Measurements from ENCODE around the gene LRRC25.
"Not testable (repeated sequence)": the region's sequence is repeated elsewhere in the genome, so short reads cannot be mapped to it uniquely, and the experiment has no call there.

LRRC25 gene

GRCh38 chr19:18414504-18415177, 17.2 kb upstream of the LRRC25 start:
- Histone ChIP-seq H3K9me3 (ENCODE audit: control extremely low read depth in 1 of 5, control insufficient read depth in 4 of 5, insufficient read depth in 2 of 5, low read depth in 1 of 5, low read length in 4 of 5) (no peaks in the 10 kb centered on the region), H3K4me3 (ENCODE audit: control insufficient read depth in 1 of 7, extremely low read depth in 1 of 7, insufficient read depth in 4 of 7, low read depth in 2 of 7, low read length in 6 of 7) (peak overlapping the region in 3 of 7 experiments; percentile 54 to 60 (median 57)), H3K27me3 (replicated peaks in 2 of 5; ENCODE audit: control insufficient read depth in 4 of 5, insufficient read depth in 5 of 5, low read length in 4 of 5) (no peaks in the 10 kb centered on the region), H3K27ac (ENCODE audit: insufficient read depth in 1 of 2, low read depth in 1 of 2, low read length in 2 of 2, poor library complexity in 1 of 2, severe bottlenecking in 2 of 2) (peak overlapping the region; percentile 46 to 94), H3K36me3 (ENCODE audit: control insufficient read depth in 4 of 4, insufficient read depth in 4 of 4, low read length in 3 of 4) (no peaks in the 10 kb centered on the region), H3K4me1 (ENCODE audit: control extremely low read depth in 1 of 4, control insufficient read depth in 4 of 4, insufficient read depth in 4 of 4, low read length in 3 of 4) (peaks cover 3 to 60% (median 54%) of the 10 kb centered on the region in 4 experiments)
- WGBS (ENCODE audit: insufficient coverage) = 20% methylated on average over 6 of the region's 11 CpGs
- CTCF ChIA-PET = interaction anchor here (0.6 to 6.9 kb wide), 14 partner anchors 9 to 1151 kb away, joined by 3 to 133 read pairs (median 4); partner anchors contain the start of genes GDF15 and LRRC25
- DNase-seq = peak in 2 of 3 donors; percentile 50 to 61
- POLR2A ChIA-PET = interaction anchor here (0.5 to 1.2 kb wide), 4 partner anchors 26 to 248 kb away, joined by 3 to 7 read pairs (median 4); no protein-coding TSS in a partner anchor

GRCh38 chr19:18412610-18413239, 15.3 kb upstream of the LRRC25 start:
- 96% methylated on average over 12 of the region's 16 CpGs for WGBS (ENCODE audit: insufficient coverage)
- Histone ChIP-seq H3K27me3 (replicated peaks in 2 of 5; ENCODE audit: control insufficient read depth in 4 of 5, insufficient read depth in 5 of 5, low read length in 4 of 5) (no peaks in the 10 kb centered on the region), H3K36me3 (ENCODE audit: control insufficient read depth in 4 of 4, insufficient read depth in 4 of 4, low read length in 3 of 4) (no peaks in the 10 kb centered on the region), H3K27ac (ENCODE audit: insufficient read depth in 1 of 2, low read depth in 1 of 2, low read length in 2 of 2, poor library complexity in 1 of 2, severe bottlenecking in 2 of 2) (no peak overlapping the region), H3K4me3 (ENCODE audit: control insufficient read depth in 1 of 7, extremely low read depth in 1 of 7, insufficient read depth in 4 of 7, low read depth in 2 of 7, low read length in 6 of 7) (no peak overlapping the region), H3K4me1 (ENCODE audit: control extremely low read depth in 1 of 4, control insufficient read depth in 4 of 4, insufficient read depth in 4 of 4, low read length in 3 of 4) (peaks cover 3 to 50% (median 40%) of the 10 kb centered on the region in 4 experiments), H3K9me3 (ENCODE audit: control extremely low read depth in 1 of 5, control insufficient read depth in 4 of 5, insufficient read depth in 2 of 5, low read depth in 1 of 5, low read length in 4 of 5) (no peaks in the 10 kb centered on the region)
- DNase-seq = no peak
- CTCF ChIA-PET = interaction anchor here (0.9 to 6.9 kb wide), 17 partner anchors 8 to 215 kb away, joined by 3 to 133 read pairs (median 5); partner anchors contain the start of genes GDF15 and PGPEP1
- POLR2A ChIA-PET = no interaction called here

- Histone ChIP-seq H3K4me3 (ENCODE audit: control insufficient read depth in 1 of 7, extremely low read depth in 1 of 7, insufficient read depth in 4 of 7, low read depth in 2 of 7, low read length in 6 of 7) (no peak overlapping the region), H3K4me1 (ENCODE audit: control extremely low read depth in 1 of 4, control insufficient read depth in 4 of 4, insufficient read depth in 4 of 4, low read length in 3 of 4) (peaks cover 0 to 19% (median 5%) of the 10 kb centered on the region in 4 experiments), H3K27ac (ENCODE audit: insufficient read depth in 1 of 2, low read depth in 1 of 2, low read length in 2 of 2, poor library complexity in 1 of 2, severe bottlenecking in 2 of 2) (no peak overlapping the region), H3K9me3 (ENCODE audit: control extremely low read depth in 1 of 5, control insufficient read depth in 4 of 5, insufficient read depth in 2 of 5, low read depth in 1 of 5, low read length in 4 of 5) (no peaks in the 10 kb centered on the region), H3K36me3 (ENCODE audit: control insufficient read depth in 4 of 4, insufficient read depth in 4 of 4, low read length in 3 of 4) (no peaks in the 10 kb centered on the region), H3K27me3 (replicated peaks in 2 of 5; ENCODE audit: control insufficient read depth in 4 of 5, insufficient read depth in 5 of 5, low read length in 4 of 5) (no peaks in the 10 kb centered on the region)
- 50% methylated on average over 10 of the region's 10 CpGs for WGBS (ENCODE audit: insufficient coverage)
- POLR2A ChIA-PET = no interaction called here
- DNase-seq = peak in 2 of 3 donors; percentile 45 to 54
- CTCF ChIA-PET = interaction anchor here (1.1 to 8.9 kb wide), 2 partner anchors 18 to 40 kb away, joined by 4 to 101 read pairs; no protein-coding TSS in a partner anchor
These were observed 10.6 kb upstream of the LRRC25 start for GRCh38 chr19:18408053-18408476.

DNA sequence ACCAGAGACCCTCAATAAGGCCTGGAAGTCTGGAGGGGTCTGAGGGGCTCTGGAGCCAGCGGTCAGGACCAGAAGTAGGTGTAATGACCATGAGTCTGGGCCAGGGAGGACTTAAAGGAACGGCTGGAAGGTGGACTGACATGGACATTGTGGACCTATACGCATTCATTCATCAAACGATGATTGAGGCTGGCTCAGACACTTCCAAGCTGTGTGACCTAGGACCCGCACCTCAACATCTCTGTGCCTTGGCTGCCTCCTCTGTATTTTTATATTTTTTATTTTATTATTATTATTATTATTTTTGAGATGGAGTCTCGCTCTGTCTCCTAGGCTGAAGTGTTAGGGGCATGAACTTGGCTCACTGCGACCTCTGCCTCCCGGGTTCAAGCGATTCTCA, 9.3 kb upstream of the LRRC25 start:
- no peak overlapping the region for H3K27ac ChIP-seq (ENCODE audit: insufficient read depth in 1 of 2, low read depth in 1 of 2, low read length in 2 of 2, poor library complexity in 1 of 2, severe bottlenecking in 2 of 2)
- DNase-seq = no peak
- CTCF ChIA-PET = interaction anchor here (1.0 to 8.9 kb wide), 5 partner anchors 10 to 39 kb away, joined by 3 to 101 read pairs (median 4); no protein-coding TSS in a partner anchor
- H3K4me3 ChIP-seq (ENCODE audit: control insufficient read depth in 1 of 7, extremely low read depth in 1 of 7, insufficient read depth in 4 of 7, low read depth in 2 of 7, low read length in 6 of 7) = no peak overlapping the region
- peaks cover 5 to 27% (median 16%) of the 10 kb centered on the region in 4 experiments for H3K4me1 ChIP-seq (ENCODE audit: control extremely low read depth in 1 of 4, control insufficient read depth in 4 of 4, insufficient read depth in 4 of 4, low read length in 3 of 4)
- 100% methylated on average over 5 of the region's 9 CpGs for whole genome bisulfite sequencing (ENCODE audit: insufficient coverage)
- H3K9me3 ChIP-seq (ENCODE audit: control extremely low read depth in 1 of 5, control insufficient read depth in 4 of 5, insufficient read depth in 2 of 5, low read depth in 1 of 5, low read length in 4 of 5) = no peaks in the 10 kb centered on the region
- H3K36me3 ChIP-seq (ENCODE audit: control insufficient read depth in 4 of 4, insufficient read depth in 4 of 4, low read length in 3 of 4) = no peaks in the 10 kb centered on the region
- POLR2A ChIA-PET = no interaction called here
- H3K27me3 ChIP-seq (replicated peaks in 2 of 5; ENCODE audit: control insufficient read depth in 4 of 5, insufficient read depth in 5 of 5, low read length in 4 of 5) = no peaks in the 10 kb centered on the region

DNA sequence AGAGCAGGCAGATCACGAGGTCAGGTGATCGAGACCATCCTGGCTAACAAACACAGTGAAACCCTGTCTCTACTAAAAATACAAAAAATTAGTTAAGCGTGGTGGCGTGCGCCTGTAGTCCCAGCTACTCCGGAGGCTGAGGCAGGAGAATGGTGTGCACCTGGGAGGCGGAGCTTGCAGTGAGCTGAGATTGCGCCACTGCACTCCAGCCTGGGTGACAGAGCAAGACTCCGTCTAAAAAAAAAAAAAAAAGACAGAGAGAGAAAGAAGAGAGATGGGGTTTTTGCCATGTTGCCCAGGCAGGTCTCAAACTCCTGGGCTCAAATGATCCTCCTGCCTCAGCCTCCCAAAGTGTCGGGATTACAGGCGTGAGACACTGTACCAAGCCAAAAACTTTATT, 8.3 kb upstream of the LRRC25 start:
- H3K4me3 ChIP-seq (ENCODE audit: control insufficient read depth in 1 of 7, extremely low read depth in 1 of 7, insufficient read depth in 4 of 7, low read depth in 2 of 7, low read length in 6 of 7); H3K27ac ChIP-seq (ENCODE audit: insufficient read depth in 1 of 2, low read depth in 1 of 2, low read length in 2 of 2, poor library complexity in 1 of 2, severe bottlenecking in 2 of 2); H3K36me3 ChIP-seq (ENCODE audit: control insufficient read depth in 4 of 4, insufficient read depth in 4 of 4, low read length in 3 of 4); H3K27me3 ChIP-seq (replicated peaks in 2 of 5; ENCODE audit: control insufficient read depth in 4 of 5, insufficient read depth in 5 of 5, low read length in 4 of 5); DNase-seq; POLR2A ChIA-PET; H3K9me3 ChIP-seq (ENCODE audit: control extremely low read depth in 1 of 5, control insufficient read depth in 4 of 5, insufficient read depth in 2 of 5, low read depth in 1 of 5, low read length in 4 of 5): not testable (repeated sequence)
- WGBS (ENCODE audit: insufficient coverage) = 91% methylated on average over 8 of the region's 11 CpGs
- peaks cover 5 to 35% (median 23%) of the 10 kb centered on the region in 4 experiments for H3K4me1 ChIP-seq (ENCODE audit: control extremely low read depth in 1 of 4, control insufficient read depth in 4 of 4, insufficient read depth in 4 of 4, low read length in 3 of 4)
- CTCF ChIA-PET = interaction anchor here (1.0 to 8.9 kb wide), 3 partner anchors 9 to 22 kb away, joined by 3 to 101 read pairs (median 4); no protein-coding TSS in a partner anchor

- CTCF ChIA-PET = interaction anchor here (0.6 to 8.9 kb wide), 12 partner anchors 8 to 59 kb away, joined by 3 to 101 read pairs (median 4); partner anchors contain the start of gene GDF15
- peak overlapping the region in 1 of 7 experiments; percentile 33 for H3K4me3 ChIP-seq (ENCODE audit: control insufficient read depth in 1 of 7, extremely low read depth in 1 of 7, insufficient read depth in 4 of 7, low read depth in 2 of 7, low read length in 6 of 7)
- not testable (repeated sequence) for H3K9me3 ChIP-seq (ENCODE audit: control extremely low read depth in 1 of 5, control insufficient read depth in 4 of 5, insufficient read depth in 2 of 5, low read depth in 1 of 5, low read length in 4 of 5); H3K27me3 ChIP-seq (replicated peaks in 2 of 5; ENCODE audit: control insufficient read depth in 4 of 5, insufficient read depth in 5 of 5, low read length in 4 of 5); H3K36me3 ChIP-seq (ENCODE audit: control insufficient read depth in 4 of 4, insufficient read depth in 4 of 4, low read length in 3 of 4)
- H3K27ac ChIP-seq (ENCODE audit: insufficient read depth in 1 of 2, low read depth in 1 of 2, low read length in 2 of 2, poor library complexity in 1 of 2, severe bottlenecking in 2 of 2) = peak overlapping the region in 1 of 2 experiments; percentile 79
- POLR2A ChIA-PET = interaction anchor here (1.2 kb wide), 1 partner anchor 14 kb away, joined by 5 read pairs; no protein-coding TSS in a partner anchor
- peaks cover 5 to 44% (median 35%) of the 10 kb centered on the region in 4 experiments for H3K4me1 ChIP-seq (ENCODE audit: control extremely low read depth in 1 of 4, control insufficient read depth in 4 of 4, insufficient read depth in 4 of 4, low read length in 3 of 4)
- 43% methylated on average over 10 of the region's 18 CpGs for WGBS (ENCODE audit: insufficient coverage)
- peak in 1 of 3 donors; percentile 20 for DNase-seq
These were observed 5.2 kb upstream of the LRRC25 start for GRCh38 chr19:18402455-18403248.

Data from common myeloid progenitor, CD34-positive (primary cell).